Activated CD8-positive, alpha-beta memory T cell treated with anti-CD3 and anti-CD28 coated beads, Interleukin-2, amount 50 U/mL, for 24 hours (primary cell): ENCODE measurements around the gene TMEM240.
"Not testable (repeated sequence)": the region's sequence is repeated elsewhere in the genome, so short reads cannot be mapped to it uniquely, and the experiment has no call there.

Source experiments
- DNase-seq: peaks from one replicate; pipeline ENCODE4 v3.0.0-alpha.2; 2020; ENCODE audit errors: extremely low read depth

Gene TMEM240

DNA sequence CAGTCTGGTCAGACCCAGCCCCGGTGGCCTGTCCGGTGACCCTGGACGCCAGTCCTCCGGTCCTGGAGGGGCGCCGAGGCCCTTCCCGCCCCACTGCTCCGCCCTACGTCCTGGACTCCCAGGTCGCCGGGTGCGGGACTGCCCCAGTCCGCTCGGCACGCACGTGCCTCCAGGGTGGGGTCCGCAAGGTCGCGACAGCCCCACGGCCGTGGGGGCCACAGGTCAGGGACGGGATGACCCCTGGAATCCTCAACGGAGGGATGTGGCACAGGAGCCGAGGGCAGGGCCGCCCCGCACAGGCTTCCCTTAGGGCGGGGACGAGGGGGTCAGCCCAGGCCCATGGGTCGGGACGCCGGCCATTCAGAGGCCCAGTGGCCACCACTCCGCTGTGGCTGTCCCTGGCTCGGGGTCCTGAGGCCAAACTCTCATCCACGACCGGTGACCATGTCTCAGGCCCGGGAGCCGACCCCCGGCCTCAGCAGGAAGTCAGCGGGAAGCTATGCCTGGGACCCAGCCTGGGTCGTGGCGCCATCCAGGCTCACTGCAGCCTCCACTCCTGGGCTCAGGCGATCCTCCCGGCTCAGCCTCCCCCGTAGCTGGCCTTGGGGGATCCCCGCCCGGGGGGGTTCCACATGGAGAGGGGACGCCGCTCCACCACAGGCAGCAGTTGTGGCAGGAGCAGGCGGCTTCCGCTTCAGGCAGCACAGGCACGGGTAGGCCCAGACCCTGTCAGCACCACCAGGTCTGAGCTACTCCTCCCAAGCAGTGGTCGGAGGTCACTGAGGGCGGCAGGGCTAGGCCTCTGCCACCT, 599 bp upstream of the TMEM240 start:
- no peak for DNase-seq

DNA sequence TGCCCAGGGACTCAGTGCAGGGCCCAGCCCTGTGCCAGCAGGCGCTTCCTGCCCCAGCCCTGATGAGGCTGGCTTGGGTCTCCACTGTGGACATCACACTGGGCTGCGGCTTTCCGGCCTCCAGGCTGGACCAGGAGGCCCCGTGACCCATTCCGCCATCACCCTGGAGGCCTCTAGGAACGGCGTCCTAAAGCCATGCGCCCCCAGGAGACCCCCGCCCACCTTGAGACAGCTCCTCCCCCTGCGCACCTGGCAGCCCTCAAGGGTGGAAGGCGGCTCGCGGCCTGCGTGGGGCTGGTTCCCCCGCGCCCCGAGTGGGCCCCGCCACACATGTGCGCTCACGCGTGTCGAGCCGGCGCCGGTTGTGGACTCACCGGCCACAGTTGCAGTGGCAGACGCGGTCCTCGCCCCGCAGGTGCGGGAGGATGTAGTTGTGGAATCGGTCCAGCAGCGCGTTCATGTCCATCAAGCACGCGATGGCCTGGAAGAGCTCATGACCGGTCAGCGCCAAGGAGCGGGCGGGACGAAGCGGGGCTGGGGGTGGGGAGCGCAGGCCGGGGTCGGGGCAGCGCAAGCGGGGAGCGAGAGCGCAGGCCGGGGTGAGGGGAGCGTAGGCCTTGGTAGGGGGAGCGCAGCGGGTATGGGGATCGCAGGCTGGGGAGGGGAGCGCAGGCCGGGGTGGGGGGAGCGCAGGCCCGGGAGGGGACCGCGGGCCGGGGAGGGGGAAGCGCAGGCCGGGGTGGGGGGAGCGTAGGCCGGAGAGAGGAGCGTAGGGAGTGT, 924 bp downstream of the TMEM240 start:
- no peak for DNase-seq

DNA sequence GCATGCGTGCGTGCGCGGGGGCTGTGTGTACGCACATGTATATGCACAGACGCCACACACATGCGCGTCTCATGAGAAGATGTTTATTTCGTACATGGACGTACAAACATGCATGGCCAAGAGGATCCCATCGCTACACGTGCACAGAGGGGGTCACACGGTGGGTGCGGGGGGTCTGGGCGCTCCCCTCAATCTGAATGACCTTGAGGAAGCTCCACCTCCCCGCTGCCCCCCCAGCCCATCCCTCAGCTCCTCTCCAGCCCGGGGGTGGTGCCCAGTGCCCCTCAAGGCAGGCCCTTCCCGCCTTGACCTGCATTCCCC, 1.5 kb downstream of the TMEM240 start:
- DNase-seq, result no peak

- no peak for DNase-seq
Measured at GRCh38 chr1:1538334-1538733, 2.1 kb downstream of the TMEM240 start.

- no peak for DNase-seq
Measured at GRCh38 chr1:1537626-1538250, 2.7 kb downstream of the TMEM240 start.

DNA sequence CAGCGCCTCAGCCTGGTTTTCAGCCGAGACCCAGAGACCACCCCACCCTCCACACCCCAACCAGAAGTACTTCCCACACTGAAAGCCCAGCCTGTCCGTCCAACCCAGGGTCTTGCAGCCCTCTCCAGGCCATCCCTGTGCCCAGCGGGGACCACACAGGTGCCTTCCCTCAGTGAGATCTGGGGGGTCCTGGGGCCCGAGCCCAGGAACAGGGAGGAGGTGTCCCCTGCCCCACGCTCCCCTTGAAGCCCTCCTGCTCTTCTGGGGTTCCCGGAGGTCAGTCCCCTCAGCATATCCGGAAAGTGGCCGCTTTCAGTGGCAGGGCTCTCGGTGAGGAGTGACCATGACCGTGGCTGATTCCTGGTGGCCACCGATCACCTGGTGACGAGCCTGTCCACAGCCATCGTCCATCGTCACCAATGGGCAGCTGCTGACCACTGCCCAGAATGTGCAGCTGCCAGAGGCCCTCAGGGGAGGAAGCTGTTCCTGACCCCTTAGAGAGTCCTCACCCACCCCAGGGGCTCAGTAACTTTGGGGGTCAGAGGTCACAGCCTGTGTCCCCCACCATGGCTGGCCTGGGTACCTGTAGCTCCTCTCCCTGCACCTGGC, 3.4 kb downstream of the TMEM240 start:
- DNase-seq, result no peak

GRCh38 chr1:1536019-1536937, 4.1 kb downstream of the TMEM240 start:
- no peak for DNase-seq

- DNase-seq, result no peak
Measured at GRCh38 chr1:1535201-1536018, 5.0 kb downstream of the TMEM240 start.

DNA sequence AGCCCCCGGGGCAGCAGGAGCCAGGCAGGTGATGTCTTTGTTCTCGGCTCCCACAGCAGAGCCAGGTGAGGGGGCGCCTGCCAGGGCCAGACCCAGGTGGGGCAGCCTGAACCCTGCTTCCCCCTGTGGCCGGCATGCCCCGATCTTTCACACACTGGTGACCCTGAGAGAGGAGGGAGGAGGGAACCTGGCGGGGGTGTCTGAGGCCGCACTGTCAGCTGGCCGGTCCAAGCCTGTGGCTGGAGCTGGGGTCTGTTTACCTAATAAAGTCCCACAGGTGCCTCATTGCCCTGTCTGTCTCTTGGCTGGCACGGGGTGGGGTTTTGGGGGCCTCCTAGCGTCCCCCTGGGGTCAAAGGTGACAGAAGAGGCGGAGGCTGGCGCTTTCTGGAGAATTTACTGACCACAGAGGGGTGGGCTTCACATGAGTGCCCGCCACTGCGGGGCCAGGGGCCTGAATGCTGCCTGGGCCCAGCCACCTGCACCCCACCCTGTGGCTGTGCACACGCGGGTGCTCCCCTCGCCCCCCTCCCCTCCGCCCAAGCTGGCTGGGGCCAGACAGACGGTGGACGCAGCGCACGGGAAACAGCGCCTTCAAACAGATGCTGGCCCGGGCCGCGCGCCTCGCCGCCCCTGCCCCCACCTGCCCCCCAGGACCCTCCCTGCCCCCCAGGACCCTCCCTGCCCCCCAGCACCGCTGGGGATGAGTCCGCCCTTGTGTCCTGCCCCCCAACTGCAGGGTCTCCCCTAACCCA, 5.8 kb downstream of the TMEM240 start:
- no peak for DNase-seq

- not testable (repeated sequence) for DNase-seq
Measured at GRCh38 chr1:1533894-1534291, 6.5 kb downstream of the TMEM240 start.

- not testable (repeated sequence) for DNase-seq
Measured at GRCh38 chr1:1533176-1533893, 7.1 kb downstream of the TMEM240 start.

GRCh38 chr1:1531947-1532346, 8.5 kb downstream of the TMEM240 start:
- DNase-seq, result no peak

DNA sequence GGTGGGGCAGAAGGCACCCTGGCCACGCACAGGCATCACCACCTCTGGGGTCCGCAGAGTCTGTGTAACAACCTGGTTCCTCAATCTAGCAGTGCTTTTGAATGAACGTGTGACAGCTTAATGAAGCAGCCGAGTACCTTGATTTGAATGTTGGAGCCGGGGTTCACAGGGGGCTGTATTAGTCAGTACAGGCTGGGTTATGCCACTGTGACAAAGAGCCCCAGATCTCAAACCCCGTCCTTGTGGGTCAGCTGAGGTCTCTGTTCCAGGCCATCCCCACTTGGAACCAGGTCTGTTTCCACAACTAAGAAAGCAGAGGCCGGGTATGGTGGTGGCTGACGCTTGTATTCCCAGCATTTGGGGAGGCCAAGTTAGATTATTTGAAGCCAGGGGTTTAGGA, 10.5 kb downstream of the TMEM240 start:
- no peak for DNase-seq

DNA sequence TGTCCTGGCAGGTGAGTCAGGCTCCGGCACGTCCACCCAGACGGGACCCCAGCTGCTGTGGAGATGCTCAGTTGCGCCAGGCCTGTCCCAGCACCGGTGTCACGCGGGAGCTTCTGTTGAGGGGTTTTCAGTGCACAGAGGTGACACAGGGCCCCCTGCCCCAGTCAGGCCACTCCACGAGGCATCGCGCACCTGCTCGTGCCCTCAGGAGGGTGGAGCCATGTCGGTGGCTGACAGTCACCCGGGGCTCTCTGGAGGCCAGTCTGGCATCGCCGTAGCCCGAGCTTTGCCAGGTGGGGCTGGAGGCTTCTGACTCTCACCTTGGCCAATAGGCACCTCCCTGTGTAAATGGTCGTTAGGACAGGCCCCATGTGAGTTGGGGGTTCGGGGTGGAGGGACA, 11.1 kb downstream of the TMEM240 start:
- DNase-seq, result no peak

DNA sequence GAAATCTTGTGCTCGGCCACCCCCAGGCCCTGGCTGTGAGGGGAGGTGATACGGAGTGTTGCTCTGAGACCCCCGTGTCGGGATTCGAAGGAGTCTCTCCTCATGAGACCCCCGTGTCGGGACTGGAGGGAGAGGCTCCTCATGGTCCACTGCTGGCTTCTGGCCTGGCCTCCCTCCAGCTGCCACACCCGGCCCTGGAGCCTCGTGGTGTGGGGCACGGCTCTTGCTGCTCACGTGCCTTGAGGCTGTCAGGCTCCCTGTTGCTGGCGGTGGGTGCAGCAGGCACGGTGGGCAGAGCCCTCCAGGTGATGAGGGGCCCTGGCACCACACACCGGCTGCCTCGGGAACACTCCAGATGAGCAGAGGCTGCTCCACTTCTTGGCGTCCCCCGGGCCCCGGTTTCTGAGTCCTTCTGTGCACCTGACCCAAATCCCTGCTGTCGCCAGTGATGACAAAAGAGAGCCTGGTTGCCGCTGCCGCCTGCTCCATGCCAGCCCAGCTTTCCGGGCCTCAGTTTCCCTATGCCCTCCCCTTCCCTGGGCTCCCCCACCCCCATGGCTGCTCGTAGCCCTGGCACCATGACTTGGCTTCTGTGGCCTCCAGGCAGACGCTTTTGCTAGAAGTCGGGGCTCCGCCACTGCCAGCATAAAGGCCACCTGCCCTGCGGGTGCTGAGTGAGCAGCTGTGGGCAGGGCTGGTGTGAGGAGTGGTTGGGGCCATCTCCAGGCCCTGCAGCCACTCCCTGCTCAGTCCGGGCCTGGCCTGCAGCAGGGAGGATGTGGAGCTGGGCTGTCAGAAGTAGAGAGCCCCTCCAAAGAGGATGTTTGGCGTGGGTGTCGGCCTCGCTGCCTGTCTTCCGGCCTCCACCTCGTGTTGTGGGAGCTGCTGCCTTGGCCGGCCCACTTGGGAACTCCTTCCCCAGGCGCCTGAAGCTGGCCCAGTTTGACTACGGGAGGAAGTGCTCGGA, 11.8 kb downstream of the TMEM240 start:
- no peak for DNase-seq

- no peak for DNase-seq
Measured at GRCh38 chr1:1527092-1527816, 13.2 kb downstream of the TMEM240 start.

GRCh38 chr1:1526476-1526875, 13.9 kb downstream of the TMEM240 start:
- not testable (repeated sequence) for DNase-seq
